ENCODE measurements around the gene SAXO1.
A peak's percentile ranks its signal among the peaks of the same experiment; 100 is the strongest.
"Not testable (repeated sequence)": the region's sequence is repeated elsewhere in the genome, so short reads cannot be mapped to it uniquely, and the experiment has no call there.

SAXO1 gene, protein sequence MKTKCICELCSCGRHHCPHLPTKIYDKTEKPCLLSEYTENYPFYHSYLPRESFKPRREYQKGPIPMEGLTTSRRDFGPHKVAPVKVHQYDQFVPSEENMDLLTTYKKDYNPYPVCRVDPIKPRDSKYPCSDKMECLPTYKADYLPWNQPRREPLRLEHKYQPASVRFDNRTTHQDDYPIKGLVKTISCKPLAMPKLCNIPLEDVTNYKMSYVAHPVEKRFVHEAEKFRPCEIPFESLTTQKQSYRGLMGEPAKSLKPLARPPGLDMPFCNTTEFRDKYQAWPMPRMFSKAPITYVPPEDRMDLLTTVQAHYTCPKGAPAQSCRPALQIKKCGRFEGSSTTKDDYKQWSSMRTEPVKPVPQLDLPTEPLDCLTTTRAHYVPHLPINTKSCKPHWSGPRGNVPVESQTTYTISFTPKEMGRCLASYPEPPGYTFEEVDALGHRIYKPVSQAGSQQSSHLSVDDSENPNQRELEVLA

DNA sequence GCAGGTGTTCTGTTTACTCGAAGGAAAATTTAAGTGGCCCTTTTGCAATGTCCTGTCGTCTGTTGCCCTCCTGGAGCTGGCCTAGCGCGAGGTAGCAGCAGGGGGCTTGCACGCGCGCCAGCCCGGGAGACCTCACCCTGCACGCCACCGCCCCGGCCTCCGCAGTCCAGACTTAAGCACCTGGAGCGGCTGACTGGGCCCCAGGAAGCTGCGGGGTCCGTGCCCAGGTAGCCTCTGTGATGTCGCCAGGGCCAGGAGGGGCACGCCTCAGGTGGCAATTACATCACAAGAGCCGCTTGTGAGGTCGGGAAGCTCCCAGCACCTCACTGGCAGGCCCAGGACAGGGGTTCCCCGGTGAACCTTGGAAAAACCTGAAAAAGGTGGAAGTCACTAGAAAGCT is at the start of gene SAXO1:
Gene SAXO1 (minus strand): TSS at position 195 of the 400 bp plus-strand sequence. CDS start 301 bp downstream, outside the sequence.
- no peak for DNase-seq

DNA sequence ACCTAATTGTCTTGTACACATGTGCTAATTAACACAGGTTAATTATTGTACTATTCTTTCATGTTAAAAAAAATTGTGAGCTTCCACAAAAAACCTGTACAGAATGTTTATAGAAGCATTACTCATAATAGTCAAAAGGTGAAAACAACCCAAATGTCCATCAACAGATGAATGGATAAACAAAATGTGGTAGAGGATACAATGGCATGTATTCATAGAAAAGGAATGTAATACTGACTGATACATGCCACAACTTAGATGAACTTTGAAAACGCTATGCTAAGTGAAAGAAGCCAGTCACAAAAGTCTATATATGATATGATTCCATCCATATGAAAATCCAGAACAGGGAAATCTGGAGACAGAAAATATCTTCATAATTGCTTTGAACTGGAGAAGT is 41.8 kb upstream of the SAXO1 start:
- no peak for DNase-seq

DNA sequence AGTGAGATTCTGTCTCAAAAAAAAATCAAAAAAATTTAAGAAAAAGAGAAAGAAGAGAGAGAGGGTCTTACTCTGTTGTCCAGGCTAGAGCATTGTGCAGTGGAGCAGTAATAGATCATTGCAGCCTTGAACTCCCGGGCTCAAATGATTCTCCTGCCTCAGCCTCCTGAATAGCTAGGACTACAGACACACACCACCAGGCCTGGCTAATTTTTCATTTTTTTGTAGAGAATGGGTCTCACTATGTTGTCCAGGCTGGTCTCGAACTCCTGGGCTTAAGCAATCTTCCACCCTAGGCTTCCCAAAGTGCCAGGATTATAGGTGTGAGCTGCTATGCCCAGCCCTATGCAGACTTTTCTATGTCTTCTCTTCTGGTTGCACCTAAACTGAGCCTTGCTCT is 41.2 kb upstream of the SAXO1 start:
- no peak for DNase-seq

DNA sequence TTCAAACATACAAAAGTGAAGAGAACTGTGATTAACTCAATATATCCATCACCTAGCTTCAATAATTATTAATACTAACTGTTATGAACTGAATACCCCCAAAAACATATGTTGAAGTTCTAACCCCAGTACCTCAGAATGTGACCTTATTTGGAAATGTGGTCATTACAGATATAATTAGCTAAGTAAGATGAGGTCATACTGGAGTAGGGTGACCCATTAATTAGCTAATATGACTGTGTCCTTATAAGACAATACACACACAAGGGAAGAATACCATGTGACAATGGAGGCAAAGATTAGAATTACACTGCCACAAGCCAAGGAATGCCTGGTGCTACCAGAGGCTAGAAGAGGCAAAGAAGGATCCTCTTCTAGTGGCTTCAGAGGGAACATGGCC is 24.0 kb upstream of the SAXO1 start:
- no peak for DNase-seq

DNA sequence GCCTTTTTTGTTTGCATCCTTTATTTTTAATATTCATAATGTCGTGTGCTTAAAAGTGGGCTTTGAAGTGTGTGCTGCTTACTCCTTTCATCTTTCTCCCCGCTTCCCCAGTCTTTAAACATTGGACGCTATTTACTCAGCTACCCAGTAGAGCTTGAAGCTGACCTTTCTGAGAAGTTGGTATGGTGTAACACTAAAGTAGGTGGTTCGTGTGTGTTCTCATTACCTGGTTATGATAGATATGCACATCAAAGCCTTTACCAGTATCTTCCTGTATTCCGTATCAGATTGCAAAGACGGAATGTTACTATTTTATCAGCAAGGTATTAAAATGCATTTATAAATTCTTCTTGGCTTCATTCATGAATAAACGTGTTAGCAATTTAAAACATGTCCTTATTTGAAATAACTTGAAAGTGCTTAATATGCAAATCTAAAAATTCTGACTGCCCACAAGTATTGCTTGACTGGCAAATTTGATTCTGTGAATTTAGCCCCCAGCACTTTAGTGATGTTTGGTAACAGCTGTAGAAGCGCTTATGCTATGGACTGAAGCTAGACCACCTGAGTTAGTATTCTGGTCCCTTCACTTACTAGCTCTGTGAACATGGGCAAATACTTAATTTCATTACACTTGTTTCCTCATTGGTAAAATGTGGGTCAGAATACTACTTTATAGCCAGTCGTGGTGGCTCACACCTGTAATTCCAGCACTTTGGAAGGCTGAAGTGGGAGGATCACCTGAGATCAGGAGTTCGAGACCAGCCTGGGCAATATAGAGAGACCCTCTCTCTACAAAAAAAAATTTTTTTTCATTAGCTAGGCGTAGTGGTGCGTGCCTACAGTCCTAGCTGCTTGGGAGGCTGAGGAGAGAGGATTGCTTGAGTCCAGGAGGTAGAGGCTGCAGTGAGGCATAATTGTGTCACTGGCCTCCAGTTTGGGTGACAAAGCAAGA is 17.9 kb upstream of the SAXO1 start:
- DNase-seq, result no peak

DNA sequence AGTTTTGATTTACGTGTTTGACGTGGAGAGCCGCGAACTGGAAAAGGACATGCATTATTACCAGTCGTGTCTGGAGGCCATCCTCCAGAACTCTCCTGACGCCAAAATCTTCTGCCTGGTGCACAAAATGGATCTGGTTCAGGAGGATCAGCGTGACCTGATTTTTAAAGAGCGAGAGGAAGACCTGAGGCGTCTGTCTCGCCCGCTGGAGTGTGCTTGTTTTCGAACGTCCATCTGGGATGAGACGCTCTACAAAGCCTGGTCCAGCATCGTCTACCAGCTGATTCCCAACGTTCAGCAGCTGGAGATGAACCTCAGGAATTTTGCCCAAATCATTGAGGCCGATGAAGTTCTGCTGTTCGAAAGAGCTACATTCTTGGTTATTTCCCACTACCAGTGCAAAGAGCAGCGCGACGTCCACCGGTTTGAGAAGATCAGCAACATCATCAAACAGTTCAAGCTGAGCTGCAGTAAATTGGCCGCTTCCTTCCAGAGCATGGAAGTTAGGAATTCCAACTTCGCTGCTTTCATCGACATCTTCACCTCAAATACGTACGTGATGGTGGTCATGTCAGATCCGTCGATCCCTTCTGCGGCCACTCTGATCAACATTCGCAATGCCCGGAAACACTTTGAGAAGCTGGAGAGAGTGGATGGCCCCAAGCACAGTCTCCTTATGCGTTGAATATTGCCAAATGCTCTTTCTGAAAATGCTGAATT is 17.1 kb upstream of the SAXO1 start:
- DNase-seq, result no peak

DNA sequence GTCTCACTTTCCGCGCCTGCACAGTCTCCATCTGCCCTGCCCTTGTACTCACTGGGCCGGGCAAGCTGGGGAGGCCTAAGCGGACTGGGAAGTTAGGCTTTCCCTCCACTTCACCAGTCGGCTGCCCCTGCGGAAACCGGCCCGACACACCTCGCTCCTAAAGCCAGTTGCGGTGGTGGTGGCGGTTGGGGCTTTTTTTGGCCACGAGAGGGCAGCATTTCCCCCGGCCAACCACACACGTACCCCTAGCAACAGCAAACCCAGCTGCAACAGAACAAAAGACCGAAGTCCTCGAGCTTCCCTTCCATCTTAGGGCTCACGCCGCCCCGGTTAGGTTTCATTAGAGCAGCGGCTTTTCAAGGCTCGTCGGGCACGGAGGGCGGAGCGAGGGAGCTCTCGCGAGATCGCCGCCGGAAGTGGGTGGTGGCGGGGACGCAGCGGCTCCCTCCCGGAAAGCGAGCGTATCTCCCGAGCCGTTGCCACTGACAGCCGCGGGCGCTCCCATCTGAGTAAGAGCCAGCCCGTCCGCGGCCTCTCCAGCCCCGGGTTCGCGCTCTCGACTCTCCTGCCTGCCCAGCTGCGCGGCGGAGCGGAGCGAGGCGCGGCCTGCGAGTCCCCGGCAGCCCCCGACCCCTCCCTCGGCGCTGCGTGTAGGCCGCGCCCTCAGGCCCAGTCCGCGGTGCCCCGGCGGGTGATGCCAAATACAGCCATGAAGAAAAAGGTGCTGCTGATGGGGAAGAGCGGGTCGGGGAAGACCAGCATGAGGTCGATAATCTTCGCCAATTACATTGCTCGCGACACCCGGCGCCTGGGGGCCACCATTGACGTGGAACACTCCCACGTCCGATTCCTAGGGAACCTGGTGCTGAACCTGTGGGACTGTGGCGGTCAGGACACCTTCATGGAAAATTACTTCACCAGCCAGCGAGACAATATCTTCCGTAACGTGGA is 16.2 kb upstream of the SAXO1 start, which contains the start of gene RRAGA:
Gene RRAGA (plus strand): TSS at position 462 of the 951 bp plus-strand sequence. CDS start 233 bp downstream, at position 695.
- DNase-seq, result peak; percentile 88

DNA sequence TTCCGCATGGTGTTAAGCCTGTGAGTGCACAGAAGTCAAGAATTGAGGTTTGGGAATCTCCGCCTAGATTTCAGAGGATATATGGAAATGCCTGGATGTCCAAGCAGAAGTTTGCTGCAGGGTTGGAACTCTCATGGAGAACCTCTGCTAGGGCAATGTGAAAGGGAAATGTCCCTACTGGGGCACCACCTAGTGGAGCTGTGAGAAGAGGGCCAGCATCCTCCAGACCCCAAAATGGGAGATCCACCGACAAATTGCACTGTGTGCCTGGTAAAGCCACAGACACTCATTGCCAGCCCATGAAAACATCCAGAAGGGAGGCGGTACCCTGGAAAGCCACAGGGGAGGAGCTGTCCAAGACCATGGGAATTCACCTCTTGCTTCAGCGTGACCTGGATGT is 3.6 kb upstream of the SAXO1 start:
- DNase-seq, result no peak

DNA sequence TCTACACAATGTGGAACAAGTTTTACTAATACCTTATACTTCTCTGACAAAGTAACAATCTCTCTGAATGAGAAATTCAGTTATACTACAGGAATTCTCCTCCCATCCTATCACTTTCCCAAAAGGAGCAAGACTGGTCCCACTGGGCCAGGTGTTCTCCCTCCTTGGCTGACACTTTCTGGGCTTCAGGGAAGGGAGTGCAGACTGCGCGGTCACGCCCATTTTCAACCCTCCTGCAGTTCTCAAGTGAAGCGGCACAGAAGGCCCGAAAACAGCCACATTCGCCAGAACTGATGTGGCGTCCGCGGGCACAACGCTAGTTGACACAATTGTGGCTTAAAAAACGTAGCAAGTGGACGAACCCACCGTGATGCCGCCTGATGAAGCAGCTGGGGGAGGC is 603 bp downstream of the SAXO1 start:
- DNase-seq, result no peak

DNA sequence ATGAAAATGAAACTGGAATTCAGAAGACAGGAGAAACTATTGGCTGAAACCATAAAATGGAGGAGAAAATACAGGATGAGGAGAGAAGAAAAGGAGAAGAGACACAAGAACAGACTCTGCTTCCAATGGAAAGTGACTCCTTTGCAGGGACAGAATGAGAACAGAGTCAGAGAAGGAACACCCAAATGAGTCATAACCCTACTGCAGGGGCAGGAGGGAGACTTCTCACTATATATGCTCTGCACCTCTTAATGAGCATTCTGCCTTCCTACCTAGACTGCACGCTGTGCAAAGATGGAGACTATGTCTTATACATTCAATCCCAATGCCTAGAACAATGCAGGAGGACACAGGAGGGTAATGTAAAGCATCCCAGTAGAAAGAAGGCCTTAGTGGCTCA is 2.1 kb downstream of the SAXO1 start:
- DNase-seq, result no peak

DNA sequence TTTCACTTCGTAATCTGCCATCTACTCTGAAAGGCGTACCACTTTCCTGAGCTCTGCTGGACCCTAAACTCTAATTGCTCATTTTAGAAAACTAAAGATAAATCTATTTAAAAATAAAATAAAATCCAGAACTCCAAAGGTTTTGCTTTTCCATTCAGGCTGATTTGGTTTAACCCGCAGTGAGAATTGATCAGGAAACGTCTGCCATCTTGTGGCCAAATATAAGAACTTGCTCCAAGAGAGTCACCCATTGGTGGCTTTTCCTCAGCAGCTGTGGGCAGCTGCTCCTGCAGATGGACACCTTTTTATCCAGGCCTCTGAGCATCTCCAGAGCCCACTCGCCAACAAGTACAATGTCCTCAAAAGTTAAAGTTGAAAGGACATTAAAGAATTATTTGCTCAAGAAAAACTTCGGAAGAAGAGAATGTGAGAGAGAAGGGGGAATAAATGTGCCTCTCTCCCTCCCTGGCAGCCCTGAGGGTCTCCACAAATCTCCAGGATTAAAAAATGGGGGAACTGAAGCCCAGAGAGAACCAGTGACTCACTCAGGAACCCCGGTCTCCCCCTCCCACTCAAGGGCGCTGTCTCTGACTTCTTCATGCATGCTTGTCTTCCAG is 4.1 kb downstream of the SAXO1 start:
- DNase-seq, result peak; percentile 29

DNA sequence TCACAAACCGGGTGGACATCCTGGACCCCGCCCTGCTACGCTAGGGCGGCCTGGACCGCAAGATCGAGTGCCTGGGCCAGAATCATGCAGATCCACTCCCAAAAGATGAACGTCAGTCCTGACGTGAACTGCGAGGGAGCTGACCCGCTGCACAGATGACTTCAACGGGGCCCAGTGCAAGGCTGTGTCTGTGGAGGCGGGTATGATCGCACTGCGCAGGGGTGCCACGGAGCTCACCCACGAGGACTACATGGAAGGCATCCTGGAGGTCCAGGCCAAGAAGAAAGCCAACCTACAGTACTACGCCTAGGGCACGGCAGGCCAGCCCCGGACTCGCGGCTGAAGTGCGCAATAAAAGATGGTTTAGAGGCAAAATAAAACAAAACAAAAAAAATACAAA is 5.2 kb downstream of the SAXO1 start:
- no peak for DNase-seq

DNA sequence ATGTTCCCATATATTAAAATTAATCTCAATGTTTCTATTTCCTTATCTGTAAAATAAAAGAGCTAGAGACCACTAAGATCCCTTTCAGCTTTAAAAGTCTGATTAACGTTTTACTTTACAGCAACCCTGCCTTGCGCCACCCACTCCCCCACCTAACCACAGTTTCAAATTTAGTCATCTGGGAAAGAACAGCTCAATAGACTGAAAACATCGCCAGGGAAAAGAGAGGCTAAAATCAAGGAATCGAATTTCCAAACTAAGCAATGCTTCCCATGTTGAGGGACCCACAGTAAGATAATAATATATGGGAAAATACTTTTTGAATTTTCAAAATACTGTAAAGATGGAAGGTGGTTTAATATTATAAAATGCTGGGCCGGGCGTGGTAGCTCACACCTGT is 6.6 kb downstream of the SAXO1 start:
- no peak for DNase-seq

DNA sequence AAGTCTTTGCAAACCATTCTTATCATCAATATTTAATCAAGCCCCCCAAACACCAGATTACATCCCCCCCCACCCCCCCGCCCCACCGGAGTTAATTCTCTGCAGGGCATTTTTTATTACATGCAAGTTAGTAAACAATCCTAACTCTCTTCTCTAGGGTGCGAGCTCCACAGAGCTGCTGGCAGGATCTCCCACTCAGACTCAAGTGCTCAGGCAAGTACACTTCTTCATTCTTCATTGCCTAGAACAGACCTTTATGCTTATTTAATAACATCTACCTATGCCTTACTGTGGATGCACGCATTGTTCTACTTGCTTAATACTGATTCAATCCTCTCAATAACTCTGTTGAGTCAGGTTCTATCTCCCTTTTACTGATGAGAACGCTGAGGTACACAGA is 9.9 kb downstream of the SAXO1 start:
- no peak for DNase-seq

DNA sequence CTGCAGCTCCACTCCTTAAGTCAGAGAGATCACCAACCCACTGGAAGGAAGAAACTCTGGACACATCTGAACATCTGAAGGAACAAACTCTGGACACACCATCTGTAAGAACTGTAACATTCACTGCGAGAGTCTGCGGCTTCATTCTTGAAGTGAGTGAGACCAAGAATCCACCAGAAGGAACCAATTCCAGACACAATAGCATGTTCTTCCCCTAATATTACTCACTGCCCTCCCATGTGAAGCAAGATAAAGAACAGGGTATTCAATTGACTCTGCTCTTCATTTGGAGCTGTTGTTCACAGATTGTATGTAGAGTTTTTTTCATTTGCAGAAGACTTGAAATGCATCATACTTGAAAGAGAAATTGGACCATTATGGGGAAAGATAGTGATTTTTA is 10.8 kb downstream of the SAXO1 start:
- no peak for DNase-seq

DNA sequence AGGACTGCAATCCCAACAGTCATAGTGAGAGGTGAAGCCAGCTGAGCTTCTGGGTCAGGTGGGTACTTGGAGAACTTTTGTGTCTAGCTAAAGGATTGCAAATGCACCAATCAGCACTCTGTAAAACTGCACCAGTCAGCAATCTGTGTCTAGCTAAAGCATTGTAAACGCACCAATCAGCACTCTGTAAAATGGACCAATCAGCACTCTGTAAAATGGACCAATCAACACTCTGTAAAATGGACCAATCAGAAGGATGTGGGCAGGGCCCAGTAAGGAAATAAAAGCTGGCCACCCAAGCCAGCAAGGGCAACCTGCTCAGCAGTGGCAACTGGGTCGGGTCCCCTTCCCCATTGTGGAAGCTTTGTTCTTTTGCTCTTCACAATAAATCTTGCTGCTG is 11.4 kb downstream of the SAXO1 start:
- DNase-seq, result not testable (repeated sequence)

DNA sequence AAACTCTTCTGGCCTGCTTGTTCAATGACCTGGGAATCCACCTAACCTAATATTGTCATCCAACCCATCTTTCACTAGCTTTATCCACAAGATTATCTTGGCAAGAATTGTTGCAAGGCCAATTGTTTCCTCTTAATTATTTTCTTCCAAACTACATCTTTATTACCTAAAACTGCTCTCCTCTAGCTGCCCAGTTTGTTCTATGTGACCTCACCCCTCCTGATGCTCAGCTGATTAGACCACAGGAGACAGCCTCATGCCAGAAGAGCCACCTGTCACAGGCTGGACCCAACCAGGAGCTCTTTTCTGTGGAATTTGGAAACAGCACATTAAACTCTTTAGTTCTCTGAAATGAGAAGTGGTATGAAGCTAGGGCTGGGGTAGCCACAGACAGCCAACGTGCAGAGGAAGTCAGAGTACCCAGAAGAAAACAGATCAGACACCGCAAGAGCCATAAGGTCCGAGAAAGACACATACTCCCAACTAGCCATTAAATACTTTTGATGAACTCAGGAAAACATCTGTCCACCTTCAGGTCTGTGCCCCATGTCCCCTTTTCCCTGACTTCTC is 12.0 kb downstream of the SAXO1 start:
- DNase-seq, result no peak

DNA sequence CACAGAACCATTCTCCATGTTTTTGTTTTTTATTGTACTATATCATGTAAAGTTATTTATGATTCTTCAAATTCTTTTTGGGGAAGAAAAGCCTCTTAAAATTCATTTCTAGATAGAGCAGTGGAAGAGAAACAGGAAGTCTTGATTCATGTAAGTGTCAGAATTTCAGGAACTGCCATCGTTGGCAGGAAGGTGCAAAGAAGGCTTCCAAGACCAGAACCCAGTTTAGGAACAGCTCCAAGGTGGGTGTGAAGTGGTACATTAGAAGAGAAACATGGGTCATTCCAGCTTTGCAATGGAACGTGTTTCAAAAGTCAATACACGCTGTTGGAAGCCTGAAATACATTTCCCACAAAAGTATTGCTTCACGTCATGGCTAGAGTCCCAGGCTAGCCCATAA is 14.8 kb downstream of the SAXO1 start:
- DNase-seq, result no peak

DNA sequence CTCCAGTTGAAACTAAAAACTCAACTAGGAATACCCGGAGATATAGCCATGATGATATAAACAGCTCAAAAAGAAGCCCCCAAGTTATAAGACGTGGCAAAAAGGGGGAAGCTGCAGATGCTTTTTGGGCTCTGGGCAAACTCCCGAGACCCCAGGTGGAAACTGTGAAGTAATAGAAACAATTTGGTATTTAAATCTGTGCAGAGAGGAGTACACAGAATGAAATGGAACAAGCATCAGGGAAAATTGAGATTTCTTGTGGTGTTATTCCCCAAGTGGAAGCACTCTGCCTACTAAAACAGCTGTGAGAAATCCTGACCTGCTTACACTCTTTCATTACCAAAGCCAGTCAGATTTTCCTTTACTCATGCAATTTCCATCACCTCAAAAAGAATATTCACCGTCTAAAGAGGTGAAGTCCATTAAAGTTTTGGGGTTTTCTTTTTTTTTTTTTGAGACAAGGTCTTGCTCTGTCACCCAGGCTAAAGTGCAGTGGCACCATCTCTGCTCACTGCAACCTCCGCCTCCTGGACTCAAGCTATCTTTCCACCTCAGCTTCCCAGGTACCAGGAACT is 23.5 kb downstream of the SAXO1 start:
- DNase-seq, result no peak

DNA sequence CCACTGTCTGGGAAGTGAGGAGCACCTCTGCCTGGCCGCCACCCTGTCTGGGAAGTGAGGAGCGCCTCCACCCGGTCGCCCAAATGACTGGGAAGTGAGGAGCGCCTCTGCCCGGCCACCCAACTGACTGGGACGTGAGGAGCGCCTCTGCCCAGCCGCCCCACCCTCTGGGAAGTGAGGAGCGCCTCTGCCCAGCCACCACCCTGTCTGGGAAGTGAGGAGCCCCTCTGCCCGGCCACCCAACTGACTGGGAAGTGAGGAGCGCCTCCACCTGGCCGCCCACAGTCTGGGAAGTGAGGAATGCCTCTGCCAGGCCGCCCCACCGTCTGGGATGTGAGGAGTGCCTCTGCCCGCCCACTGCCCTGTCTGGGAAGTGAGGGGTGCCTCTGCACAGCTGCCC is 32.9 kb downstream of the SAXO1 start:
- no peak for DNase-seq
